NCI-H69 (cell line): ENCODE measurements around the gene NFAT5.

Experiments used
- DNase-seq: peaks from one replicate; lab custom pipeline; 2025; lab: John Stamatoyannopoulos, UW

The NFAT5 gene

GRCh38 chr16:69741519-69741918 is 175.8 kb downstream of the NFAT5 start:
- no peak for DNase-seq

GRCh38 chr16:69741951-69742904 is 176.5 kb downstream of the NFAT5 start:
- DNase-seq: peak; percentile 3

GRCh38 chr16:69744363-69745231 is 178.8 kb downstream of the NFAT5 start:
- DNase-seq: no peak

DNA sequence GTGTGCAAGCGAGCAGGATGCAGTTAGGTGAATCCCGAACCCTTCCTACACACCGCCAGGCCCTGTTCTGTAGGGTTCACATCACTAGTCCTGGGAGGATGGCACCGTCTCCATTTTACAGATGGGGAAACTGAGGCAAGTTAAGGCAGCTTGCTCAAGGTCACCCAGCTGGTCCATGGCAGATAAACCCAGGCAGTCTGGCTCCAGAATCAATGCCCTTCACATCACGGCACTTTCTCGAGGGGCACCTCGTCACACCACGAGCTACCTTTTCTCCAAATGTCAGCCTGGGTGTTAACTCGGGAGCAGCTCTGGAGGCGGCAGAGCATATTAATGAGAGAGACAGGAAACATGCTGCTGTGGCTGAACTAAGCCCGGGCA is 179.5 kb downstream of the NFAT5 start:
- DNase-seq: no peak

- DNase-seq: no peak
Observed at GRCh38 chr16:69745959-69746358, 180.2 kb downstream of the NFAT5 start.

GRCh38 chr16:69747115-69747514 is 181.3 kb downstream of the NFAT5 start:
- no peak for DNase-seq

DNA sequence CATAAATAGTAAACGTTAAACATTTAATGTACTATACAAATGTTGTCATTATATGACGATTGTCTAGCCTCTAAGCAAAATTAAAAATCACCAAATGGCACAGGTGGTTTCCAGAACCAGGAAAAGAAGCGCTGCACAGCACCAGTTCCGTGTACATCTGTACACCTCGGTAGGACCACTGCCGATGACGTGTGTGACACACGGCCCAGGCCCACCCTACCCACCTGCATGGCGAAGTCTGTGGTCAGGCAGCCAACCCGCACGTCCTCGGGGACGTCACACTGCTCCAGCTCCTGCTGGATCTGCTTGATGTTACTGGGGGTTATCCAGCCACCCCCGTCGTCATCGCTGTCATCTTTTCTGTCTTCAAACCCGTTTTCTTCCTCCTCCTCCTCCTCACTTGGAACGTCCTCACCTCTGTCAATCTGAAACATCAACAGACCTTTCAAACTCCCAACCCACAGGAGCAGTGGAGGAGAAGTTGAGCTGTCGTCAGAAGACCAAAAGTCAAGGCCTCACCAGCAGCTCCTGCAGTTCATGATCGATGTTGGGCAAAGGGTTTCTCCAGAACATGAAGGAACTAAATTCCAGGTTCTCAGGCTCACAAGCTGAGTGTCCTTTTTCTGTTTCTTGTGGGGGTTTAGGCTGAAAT is 183.1 kb downstream of the NFAT5 start:
- DNase-seq: no peak

GRCh38 chr16:69754143-69754468 is 188.3 kb downstream of the NFAT5 start:
- DNase-seq: peak; percentile 27
